LNCaP clone FGC (cell line): ENCODE results near the gene PPP2R2B.

Experiments used
- DNase-seq: peaks from one replicate; pipeline ENCODE4 v3.0.0-alpha.2; 2011; ENCODE audit warnings: low read depth
- H3K4me3 ChIP-seq: 2 replicates; pipeline ENCODE4 v1.5.1; 2011; ENCODE audit warnings: mild to moderate bottlenecking, low read depth, low read length, control low read depth
- TF ChIP-seq, protein P1 (sequence below): IDR thresholded peaks from 2 replicates; pipeline ENCODE4 v1.5.1; 2012; ENCODE audit warnings: mild to moderate bottlenecking; ENCODE audit not compliant: control insufficient read depth, insufficient read depth; ENCODE audit errors: extremely low read depth

The PPP2R2B gene

DNA sequence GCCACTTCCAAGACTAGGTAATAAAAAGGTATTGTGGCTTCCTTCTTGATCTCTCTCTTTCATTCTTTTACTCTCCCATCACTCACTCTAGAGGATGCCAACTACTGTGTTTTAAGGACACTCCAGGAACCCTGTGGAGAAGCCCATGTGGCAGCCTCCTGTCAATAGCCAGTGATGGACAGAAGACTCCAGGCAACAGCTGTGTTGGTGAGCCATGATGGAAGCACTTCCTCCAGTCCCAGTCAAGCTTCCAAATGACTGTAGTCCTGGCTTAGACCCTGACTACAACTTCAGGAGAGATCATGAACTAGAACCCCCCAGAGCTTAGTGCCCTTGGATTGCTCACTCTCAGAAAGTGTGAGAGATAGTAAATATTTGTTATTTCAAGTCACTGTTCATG lies 123.9 kb downstream of the PPP2R2B start:
- TF ChIP-seq, protein P1, sequence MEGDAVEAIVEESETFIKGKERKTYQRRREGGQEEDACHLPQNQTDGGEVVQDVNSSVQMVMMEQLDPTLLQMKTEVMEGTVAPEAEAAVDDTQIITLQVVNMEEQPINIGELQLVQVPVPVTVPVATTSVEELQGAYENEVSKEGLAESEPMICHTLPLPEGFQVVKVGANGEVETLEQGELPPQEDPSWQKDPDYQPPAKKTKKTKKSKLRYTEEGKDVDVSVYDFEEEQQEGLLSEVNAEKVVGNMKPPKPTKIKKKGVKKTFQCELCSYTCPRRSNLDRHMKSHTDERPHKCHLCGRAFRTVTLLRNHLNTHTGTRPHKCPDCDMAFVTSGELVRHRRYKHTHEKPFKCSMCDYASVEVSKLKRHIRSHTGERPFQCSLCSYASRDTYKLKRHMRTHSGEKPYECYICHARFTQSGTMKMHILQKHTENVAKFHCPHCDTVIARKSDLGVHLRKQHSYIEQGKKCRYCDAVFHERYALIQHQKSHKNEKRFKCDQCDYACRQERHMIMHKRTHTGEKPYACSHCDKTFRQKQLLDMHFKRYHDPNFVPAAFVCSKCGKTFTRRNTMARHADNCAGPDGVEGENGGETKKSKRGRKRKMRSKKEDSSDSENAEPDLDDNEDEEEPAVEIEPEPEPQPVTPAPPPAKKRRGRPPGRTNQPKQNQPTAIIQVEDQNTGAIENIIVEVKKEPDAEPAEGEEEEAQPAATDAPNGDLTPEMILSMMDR: no peak
- H3K4me3 ChIP-seq: no peak overlapping the region
- no peak for DNase-seq

DNA sequence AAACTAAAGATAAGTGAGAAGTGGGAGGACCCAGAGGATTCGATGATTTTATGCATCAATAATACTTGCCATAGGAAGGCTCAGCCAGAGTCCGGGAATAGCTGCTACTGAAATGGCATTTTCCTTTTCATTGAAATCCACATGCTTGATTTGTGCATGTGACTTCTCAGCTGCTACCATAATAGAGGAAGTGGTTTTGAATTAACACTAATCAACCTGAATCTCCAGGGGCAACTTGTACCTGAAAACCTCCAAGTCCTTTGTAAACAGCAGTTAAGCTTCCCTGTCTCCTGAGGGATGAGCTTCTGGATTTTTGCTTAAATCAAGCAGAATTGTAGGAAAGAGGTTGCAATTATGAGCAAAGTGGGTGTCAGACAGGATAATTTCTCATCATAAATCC lies 124.9 kb downstream of the PPP2R2B start:
- TF ChIP-seq, protein P1: no peak
- no peak for DNase-seq
- no peak overlapping the region for H3K4me3 ChIP-seq

DNA sequence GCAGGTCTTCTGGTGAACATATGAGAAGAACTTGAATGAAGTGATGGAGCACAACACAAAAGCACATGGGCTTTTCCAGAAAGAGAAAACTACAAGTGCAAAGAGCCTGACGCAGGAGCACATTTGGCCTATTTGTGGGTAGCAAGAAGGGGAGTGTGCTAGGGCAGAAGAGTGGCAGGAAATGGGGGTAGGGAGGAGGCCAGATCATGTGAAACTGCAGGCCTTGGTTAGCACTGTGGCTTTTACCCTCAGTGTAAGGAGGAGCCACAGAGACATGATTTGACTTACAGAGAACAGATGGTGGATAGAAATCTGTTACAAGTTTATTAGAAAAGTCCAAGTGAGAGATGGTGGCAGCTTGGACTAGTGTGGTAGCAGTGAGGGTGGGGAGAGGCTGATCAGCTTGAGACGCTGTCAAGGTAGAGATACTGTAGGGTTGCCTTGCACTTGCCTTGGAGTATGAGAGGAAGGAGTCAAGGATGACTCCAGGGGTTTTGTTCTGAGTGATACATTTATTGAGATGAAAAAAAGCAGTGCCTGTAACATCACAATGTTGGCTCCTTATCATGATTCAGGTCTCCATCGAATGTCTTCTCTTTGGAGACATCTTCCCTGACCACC lies 126.7 kb downstream of the PPP2R2B start:
- TF ChIP-seq, protein P1: no peak
- no peak for DNase-seq
- no peak overlapping the region for H3K4me3 ChIP-seq

DNA sequence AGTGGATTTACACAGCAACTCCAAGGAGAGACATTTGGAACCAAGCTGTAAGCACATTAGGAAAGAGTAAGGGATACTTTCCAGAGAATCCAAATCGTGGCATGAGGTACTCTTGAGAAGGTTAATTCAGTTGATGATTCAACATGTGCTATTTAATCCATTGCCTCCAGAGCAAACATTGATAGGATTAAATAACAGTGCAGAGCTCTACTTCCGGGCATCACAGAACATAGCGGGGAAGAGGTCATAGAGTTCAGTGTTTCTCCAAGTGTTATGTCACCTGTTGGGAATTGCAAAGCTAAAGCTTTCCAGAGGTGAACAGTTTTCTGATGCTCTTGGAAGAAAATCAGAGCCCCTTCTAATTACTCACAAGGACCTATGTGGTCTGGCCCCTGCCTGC lies 127.5 kb downstream of the PPP2R2B start:
- TF ChIP-seq, protein P1: no peak
- H3K4me3 ChIP-seq: no peak overlapping the region
- DNase-seq: no peak

DNA sequence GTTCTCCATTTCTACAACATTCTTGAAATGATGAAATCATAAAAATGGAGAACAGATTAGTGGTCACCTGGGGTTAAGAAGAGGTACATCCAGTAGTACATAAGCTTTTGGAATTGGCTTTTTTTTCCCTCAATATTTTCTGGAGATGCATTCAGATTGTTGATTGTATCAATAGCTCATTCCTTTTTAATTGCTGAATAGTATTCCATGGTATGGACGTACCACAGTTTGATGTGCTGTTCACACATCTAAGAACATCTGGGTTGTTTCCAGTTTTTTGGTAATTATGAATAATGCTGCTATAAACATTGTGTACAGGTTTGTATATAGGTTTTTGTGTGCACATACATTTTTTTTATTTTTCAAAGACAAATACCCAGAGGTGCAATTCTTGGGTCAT lies 130.0 kb downstream of the PPP2R2B start:
- TF ChIP-seq, protein P1: no peak
- no peak for DNase-seq
- H3K4me3 ChIP-seq: no peak overlapping the region

DNA sequence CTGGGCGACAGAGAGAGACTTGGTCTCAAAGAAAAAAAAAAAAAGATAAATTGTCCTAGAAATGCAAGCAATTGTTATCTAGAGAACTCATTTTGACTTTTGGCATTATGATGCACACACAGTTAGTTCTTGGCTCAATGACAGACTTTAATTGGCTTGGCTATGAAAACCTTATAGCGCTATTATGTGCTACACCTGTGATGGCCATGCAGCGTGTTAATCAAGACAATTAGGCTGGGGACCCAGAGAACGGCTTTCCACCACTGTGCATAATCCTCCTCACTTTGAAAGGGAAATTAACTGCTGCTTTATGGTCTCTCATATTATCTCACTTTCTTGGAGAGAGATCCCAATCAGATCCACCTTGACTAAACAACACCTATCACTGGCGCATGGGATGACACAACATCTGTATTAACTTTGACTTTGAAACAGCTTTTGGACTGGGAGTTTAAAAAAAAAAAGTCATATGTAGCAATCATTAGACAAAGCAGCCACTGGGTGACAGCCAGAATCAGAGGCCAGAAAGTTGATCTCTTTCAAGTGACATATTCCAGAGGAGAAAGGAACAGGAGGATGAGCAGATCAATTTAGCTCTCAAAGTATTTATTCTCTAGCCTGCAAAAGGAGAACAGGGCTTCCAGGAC lies 132.5 kb downstream of the PPP2R2B start:
- no peak overlapping the region for H3K4me3 ChIP-seq
- DNase-seq: no peak
- TF ChIP-seq, protein P1: no peak
